ENCODE results near the gene CYP2A13. TPM values are rescaled to one million over a fixed set of nuclear protein-coding genes. Genes with fewer than 3 reads are reported as not detected.
"Not testable (repeated sequence)": the region's sequence is repeated elsewhere in the genome, so short reads cannot be mapped to it uniquely, and the experiment has no call there.

CYP2A13 gene
- total RNA-seq, 3 donors from 2014 or later: not detected

DNA sequence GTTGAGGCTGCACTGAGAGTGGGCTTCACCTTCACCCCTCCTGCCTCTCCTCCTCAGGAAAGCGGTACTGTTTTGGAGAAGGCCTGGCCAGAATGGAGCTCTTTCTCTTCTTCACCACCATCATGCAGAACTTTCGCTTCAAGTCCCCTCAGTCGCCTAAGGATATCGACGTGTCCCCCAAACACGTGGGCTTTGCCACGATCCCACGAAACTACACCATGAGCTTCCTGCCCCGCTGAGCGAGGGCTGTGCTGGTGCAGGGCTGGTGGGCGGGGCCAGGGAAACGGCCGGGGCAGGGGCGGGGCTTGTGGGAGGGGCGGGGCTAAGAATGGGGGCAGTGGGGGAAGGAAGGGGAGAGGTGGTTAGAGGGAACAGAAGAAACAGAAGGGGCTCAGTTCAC, 7.5 kb downstream of the CYP2A13 start:
- H3K9me3 ChIP-seq: peaks cover 0 to 11% of the 10 kb centered on the region in 2 donors
- TF ChIP-seq POLR2A (IDR thresholded peaks at IDR 0.05) (no peak), POLR2AphosphoS5 (IDR thresholded peaks at IDR 0.05) (no peak)
- TF ChIP-seq, protein P1, sequence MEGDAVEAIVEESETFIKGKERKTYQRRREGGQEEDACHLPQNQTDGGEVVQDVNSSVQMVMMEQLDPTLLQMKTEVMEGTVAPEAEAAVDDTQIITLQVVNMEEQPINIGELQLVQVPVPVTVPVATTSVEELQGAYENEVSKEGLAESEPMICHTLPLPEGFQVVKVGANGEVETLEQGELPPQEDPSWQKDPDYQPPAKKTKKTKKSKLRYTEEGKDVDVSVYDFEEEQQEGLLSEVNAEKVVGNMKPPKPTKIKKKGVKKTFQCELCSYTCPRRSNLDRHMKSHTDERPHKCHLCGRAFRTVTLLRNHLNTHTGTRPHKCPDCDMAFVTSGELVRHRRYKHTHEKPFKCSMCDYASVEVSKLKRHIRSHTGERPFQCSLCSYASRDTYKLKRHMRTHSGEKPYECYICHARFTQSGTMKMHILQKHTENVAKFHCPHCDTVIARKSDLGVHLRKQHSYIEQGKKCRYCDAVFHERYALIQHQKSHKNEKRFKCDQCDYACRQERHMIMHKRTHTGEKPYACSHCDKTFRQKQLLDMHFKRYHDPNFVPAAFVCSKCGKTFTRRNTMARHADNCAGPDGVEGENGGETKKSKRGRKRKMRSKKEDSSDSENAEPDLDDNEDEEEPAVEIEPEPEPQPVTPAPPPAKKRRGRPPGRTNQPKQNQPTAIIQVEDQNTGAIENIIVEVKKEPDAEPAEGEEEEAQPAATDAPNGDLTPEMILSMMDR (IDR thresholded peaks at IDR 0.05): no peak
- intact Hi-C loops (cut with DNase I; ENCODE audit: low total_unique reads): no loop called here
- peaks cover 0 to 13% of the 10 kb centered on the region in 2 donors for H3K27me3 ChIP-seq
- no peaks in the 10 kb centered on the region for H3K36me3 ChIP-seq
- no peak overlapping the region for H3K4me3 ChIP-seq
- H3K27ac ChIP-seq: no peak overlapping the region
- DNase-seq (ENCODE audit: low spot score in 2 of 2): no peak
- H3K4me1 ChIP-seq: no peaks in the 10 kb centered on the region

DNA sequence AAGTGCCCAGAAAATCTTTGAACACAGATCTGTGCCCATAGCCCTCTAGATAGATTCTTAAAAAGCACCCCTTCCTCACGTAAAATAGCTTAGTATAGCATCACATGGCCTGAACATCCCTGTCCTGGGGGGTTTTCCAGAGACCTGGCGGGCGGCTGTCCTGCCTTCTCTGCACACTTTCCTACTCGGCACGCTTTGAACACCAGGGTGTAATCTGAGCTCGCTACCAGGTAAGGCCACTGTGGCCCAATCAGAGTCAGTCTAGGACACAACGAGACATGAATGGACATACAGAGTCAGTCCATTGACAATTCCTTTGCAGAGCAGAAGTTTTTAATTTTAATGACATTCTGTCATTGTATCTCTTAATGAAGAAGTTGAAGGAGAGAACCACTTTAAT, 8.1 kb downstream of the CYP2A13 start:
- peaks cover 0 to 11% of the 10 kb centered on the region in 2 donors for H3K9me3 ChIP-seq
- intact Hi-C loops (cut with DNase I; ENCODE audit: low total_unique reads): no loop called here
- TF ChIP-seq, protein P1 (IDR thresholded peaks at IDR 0.05): no peak
- TF ChIP-seq POLR2A (IDR thresholded peaks at IDR 0.05): no peak
- TF ChIP-seq POLR2AphosphoS5 (IDR thresholded peaks at IDR 0.05): no peak
- H3K27ac ChIP-seq: no peak overlapping the region
- no peak for DNase-seq (ENCODE audit: low spot score in 2 of 2)
- no peak overlapping the region for H3K4me3 ChIP-seq
- H3K4me1 ChIP-seq: no peaks in the 10 kb centered on the region
- peaks cover 0 to 11% of the 10 kb centered on the region in 2 donors for H3K27me3 ChIP-seq
- no peaks in the 10 kb centered on the region for H3K36me3 ChIP-seq

DNA sequence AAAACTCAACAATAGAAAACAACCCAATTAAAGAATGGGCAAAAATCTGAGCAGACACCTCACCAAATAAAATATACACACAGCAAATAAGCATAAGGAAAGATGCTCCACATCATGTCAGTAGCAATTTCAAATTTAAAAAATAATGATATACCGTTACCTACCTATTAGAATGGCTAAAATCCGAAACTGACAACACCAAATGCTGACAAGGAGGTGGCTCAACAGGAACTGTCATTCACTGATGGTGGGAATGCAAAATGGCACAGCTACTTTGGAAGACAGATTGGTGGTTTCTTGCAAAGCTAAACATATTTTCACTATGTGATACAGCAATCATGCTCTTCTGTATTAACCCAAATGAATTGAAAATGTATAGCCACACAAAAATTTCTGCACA, 9.1 kb downstream of the CYP2A13 start:
- Histone ChIP-seq H3K27me3 (peaks cover 0 to 11% of the 10 kb centered on the region in 2 donors), H3K27ac (no peak overlapping the region), H3K4me3 (no peak overlapping the region), H3K4me1 (no peaks in the 10 kb centered on the region), H3K9me3 (peaks cover 0 to 11% of the 10 kb centered on the region in 2 donors), H3K36me3 (no peaks in the 10 kb centered on the region)
- intact Hi-C loops (cut with DNase I; ENCODE audit: low total_unique reads): no loop called here
- DNase-seq (ENCODE audit: low spot score in 2 of 2): no peak
- TF ChIP-seq, protein P1 (IDR thresholded peaks at IDR 0.05): no peak
- no peak for TF ChIP-seq POLR2A (IDR thresholded peaks at IDR 0.05)
- no peak for TF ChIP-seq POLR2AphosphoS5 (IDR thresholded peaks at IDR 0.05)

- H3K9me3 ChIP-seq: peaks cover 5 to 11% of the 10 kb centered on the region in 2 donors
- intact Hi-C loops (cut with DNase I; ENCODE audit: low total_unique reads): no loop called here
- no peak for TF ChIP-seq POLR2A (IDR thresholded peaks at IDR 0.05)
- no peak for TF ChIP-seq POLR2AphosphoS5 (IDR thresholded peaks at IDR 0.05)
- peaks cover 0 to 6% of the 10 kb centered on the region in 2 donors for H3K27me3 ChIP-seq
- H3K36me3 ChIP-seq: no peaks in the 10 kb centered on the region
- H3K27ac ChIP-seq: no peak overlapping the region
- H3K4me1 ChIP-seq: no peaks in the 10 kb centered on the region
- no peak overlapping the region for H3K4me3 ChIP-seq
- no peak for DNase-seq (ENCODE audit: low spot score in 2 of 2)
Observed at GRCh38 chr19:41098762-41099161, 10.5 kb downstream of the CYP2A13 start.

GRCh38 chr19:41102210-41102609, 14.0 kb downstream of the CYP2A13 start:
- intact Hi-C loops (cut with DNase I; ENCODE audit: low total_unique reads); H3K4me1 ChIP-seq; H3K4me3 ChIP-seq: not testable (repeated sequence)

DNA sequence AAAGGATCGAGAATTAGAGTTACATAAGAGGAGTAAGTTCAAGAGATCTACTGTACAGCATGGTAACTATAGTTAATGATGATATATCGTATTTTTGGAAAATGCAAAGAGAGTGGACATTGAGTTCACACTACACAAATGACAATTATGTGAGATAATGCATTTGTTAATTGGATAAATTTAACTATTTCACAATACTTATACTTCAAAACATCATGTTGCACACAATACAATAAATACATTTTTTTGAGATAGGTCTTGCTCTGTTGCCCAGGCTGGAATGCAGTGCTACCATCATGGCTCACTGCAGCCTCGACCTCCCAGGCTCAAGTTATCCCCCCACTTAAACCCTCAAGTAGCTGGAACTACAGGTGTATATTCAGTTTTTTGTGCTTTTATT, 17.9 kb downstream of the CYP2A13 start:
- TF ChIP-seq POLR2AphosphoS5 (IDR thresholded peaks at IDR 0.05) (no peak), POLR2A (IDR thresholded peaks at IDR 0.05) (no peak)
- TF ChIP-seq, protein P1 (IDR thresholded peaks at IDR 0.05): no peak
- intact Hi-C loops (cut with DNase I; ENCODE audit: low total_unique reads): no loop called here
- no peaks in the 10 kb centered on the region for H3K4me1 ChIP-seq

More at GRCh38 chr19:41102210-41102609, 14.0 kb downstream of the CYP2A13 start:
- DNase-seq (ENCODE audit: low spot score in 2 of 2); H3K36me3 ChIP-seq; H3K27ac ChIP-seq; H3K27me3 ChIP-seq: not testable (repeated sequence)
- peaks cover 5 to 11% of the 10 kb centered on the region in 2 donors for H3K9me3 ChIP-seq

More for the DNA sequence above, 17.9 kb downstream of the CYP2A13 start:
- Histone ChIP-seq H3K4me3 (no peak overlapping the region), H3K27me3 (no peaks in the 10 kb centered on the region), H3K9me3 (peaks cover 0 to 5% of the 10 kb centered on the region in 2 donors), H3K36me3 (no peaks in the 10 kb centered on the region), H3K27ac (no peak overlapping the region)
- DNase-seq (ENCODE audit: low spot score in 2 of 2): no peak
